Measurements from ENCODE around the gene CNTNAP2. TPM values are rescaled to one million over a fixed set of nuclear protein-coding genes. Genes with fewer than 3 reads are reported as not detected.

The CNTNAP2 gene
- total RNA-seq, 2 donors from 2014 or later = 4.4 to 8.5 TPM

DNA sequence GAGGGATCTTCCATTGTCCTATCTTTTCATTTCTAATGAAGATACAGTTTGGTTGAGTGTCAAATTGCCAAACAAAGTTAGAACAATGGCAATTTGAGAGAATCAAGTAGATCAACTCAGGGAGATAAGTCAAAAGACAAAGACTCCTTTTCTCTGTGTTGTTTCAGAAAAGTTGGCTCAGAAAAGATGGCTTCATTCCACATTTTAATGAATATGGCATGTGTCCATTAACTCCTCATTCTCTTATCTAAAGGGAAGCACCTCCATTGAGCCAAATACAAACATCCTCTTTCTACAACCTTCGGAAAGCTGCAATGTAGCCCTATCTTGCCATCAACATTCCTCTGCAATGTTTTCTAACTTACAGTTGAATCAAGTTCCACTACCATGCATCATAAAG lies 1535.0 kb downstream of the CNTNAP2 start:
- intact Hi-C loops (cut with DNase I) = no loop called here
- Histone ChIP-seq H3K4me1 (no peaks in the 10 kb centered on the region), H3K27ac (no peak overlapping the region), H3K9me3 (no peaks in the 10 kb centered on the region), H3K27me3 (no peaks in the 10 kb centered on the region), H3K9ac (ENCODE audit: low read depth in 2 of 2, low read length in 2 of 2) (no peak overlapping the region), H3K36me3 (no peaks in the 10 kb centered on the region), H3K4me3 (no peak overlapping the region)
- TF ChIP-seq CTCF (IDR thresholded peaks at IDR 0.05) = no peak
- DNase-seq = no peak

DNA sequence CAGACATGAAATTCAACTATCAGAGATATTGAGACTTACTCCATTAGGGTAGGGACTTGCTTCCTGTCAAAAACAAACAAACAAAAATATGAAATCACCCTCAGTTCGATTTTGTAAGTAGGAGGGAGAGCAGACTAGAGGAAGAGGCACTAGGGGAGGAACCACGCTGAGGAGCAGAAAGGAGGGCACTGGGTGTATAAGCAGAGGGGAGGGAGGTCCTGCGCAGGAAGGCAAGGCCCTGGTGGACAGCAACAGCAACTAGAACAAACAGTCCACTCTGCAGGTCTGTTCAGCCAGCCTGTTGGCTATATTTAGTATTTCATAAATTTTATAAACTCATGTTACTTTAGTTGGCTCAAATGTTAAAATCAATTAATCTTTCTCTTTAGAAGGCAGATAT lies 1536.9 kb downstream of the CNTNAP2 start:
- H3K4me1 ChIP-seq = no peaks in the 10 kb centered on the region
- no peaks in the 10 kb centered on the region for H3K27me3 ChIP-seq
- H3K9me3 ChIP-seq = no peaks in the 10 kb centered on the region
- H3K27ac ChIP-seq = no peak overlapping the region
- H3K9ac ChIP-seq (ENCODE audit: low read depth in 2 of 2, low read length in 2 of 2) = no peak overlapping the region
- H3K4me3 ChIP-seq = no peak overlapping the region
- no peaks in the 10 kb centered on the region for H3K36me3 ChIP-seq
- DNase-seq = no peak
- no peak for TF ChIP-seq CTCF (IDR thresholded peaks at IDR 0.05)
- intact Hi-C loops (cut with DNase I) = no loop called here

DNA sequence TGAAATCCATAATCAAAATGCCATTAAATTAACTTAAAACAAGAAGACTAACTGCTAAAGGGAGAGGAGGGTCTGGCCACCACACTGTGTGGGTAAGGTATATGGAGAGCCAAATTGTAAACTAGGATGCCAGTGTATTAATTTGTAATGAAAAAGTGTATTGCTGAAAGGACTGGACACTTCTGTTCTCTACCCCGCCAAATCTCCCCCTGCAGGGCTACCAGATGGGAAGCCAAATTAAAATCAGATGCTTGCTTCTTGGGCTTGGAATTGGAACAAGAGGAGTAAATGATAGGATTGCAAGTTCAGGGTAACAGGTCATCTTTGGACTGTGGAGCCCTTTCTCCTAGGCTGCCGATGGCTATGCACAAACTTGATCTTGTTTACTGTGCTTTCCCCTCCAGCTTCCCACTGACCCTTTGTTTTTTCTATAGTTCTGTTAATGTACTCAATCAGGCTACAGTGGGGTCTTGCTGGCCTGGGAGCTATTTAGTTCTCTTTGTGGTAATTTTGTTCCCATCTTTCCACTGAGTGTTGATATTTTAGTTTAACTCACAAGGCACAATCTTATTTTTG lies 1541.9 kb downstream of the CNTNAP2 start:
- DNase-seq = no peak
- no peak for TF ChIP-seq CTCF (IDR thresholded peaks at IDR 0.05)

GRCh38 chr7:147659036-147659995 lies 1542.7 kb downstream of the CNTNAP2 start:
- H3K27ac ChIP-seq = no peak overlapping the region
- no peaks in the 10 kb centered on the region for H3K9me3 ChIP-seq
- H3K36me3 ChIP-seq = no peaks in the 10 kb centered on the region
- no peak for DNase-seq
- no peak overlapping the region for H3K9ac ChIP-seq (ENCODE audit: low read depth in 2 of 2, low read length in 2 of 2)
- H3K27me3 ChIP-seq = no peaks in the 10 kb centered on the region
- no peak overlapping the region for H3K4me3 ChIP-seq
- intact Hi-C loops (cut with DNase I) = no loop called here
- TF ChIP-seq CTCF (IDR thresholded peaks at IDR 0.05) = no peak
- no peaks in the 10 kb centered on the region for H3K4me1 ChIP-seq

More for the DNA sequence above, 1541.9 kb downstream of the CNTNAP2 start:
- H3K4me3 ChIP-seq = no peak overlapping the region
- no peaks in the 10 kb centered on the region for H3K36me3 ChIP-seq
- H3K27me3 ChIP-seq = no peaks in the 10 kb centered on the region
- H3K9ac ChIP-seq (ENCODE audit: low read depth in 2 of 2, low read length in 2 of 2) = no peak overlapping the region
- intact Hi-C loops (cut with DNase I) = no loop called here
- no peaks in the 10 kb centered on the region for H3K9me3 ChIP-seq
- no peak overlapping the region for H3K27ac ChIP-seq
- H3K4me1 ChIP-seq = no peaks in the 10 kb centered on the region

GRCh38 chr7:147664541-147664940 lies 1547.9 kb downstream of the CNTNAP2 start:
- no peak for DNase-seq
- Histone ChIP-seq H3K27ac (no peak overlapping the region), H3K9me3 (no peaks in the 10 kb centered on the region)

More at GRCh38 chr7:147664541-147664940, 1547.9 kb downstream of the CNTNAP2 start:
- H3K4me1 ChIP-seq = no peaks in the 10 kb centered on the region
- H3K36me3 ChIP-seq = no peaks in the 10 kb centered on the region
- intact Hi-C loops (cut with DNase I) = no loop called here
- H3K9ac ChIP-seq (ENCODE audit: low read depth in 2 of 2, low read length in 2 of 2) = no peak overlapping the region
- no peak overlapping the region for H3K4me3 ChIP-seq
- H3K27me3 ChIP-seq = no peaks in the 10 kb centered on the region
- TF ChIP-seq CTCF (IDR thresholded peaks at IDR 0.05) = no peak
